HFF-Myc (cell line): ENCODE measurements around the gene GALNT13.
"Not testable (repeated sequence)": the region's sequence is repeated elsewhere in the genome, so short reads cannot be mapped to it uniquely, and the experiment has no call there.

ENCODE experiments used
- DNase-seq: peaks from one replicate; pipeline ENCODE4 v3.0.0-alpha.2; 2011; ENCODE audit warnings: low read depth; ENCODE audit errors: extremely low read depth
- H3K4me3 ChIP-seq: replicated peaks from 2 replicates; pipeline ENCODE4 v1.5.1; 2011; ENCODE audit warnings: low read depth, mild to moderate bottlenecking, control low read depth, low read length
- TF ChIP-seq, protein P1 (sequence below): IDR thresholded peaks from 2 replicates; pipeline ENCODE4 v1.5.1; 2012; ENCODE audit warnings: mild to moderate bottlenecking, low read depth, low read length, control low read depth; ENCODE audit errors: missing control alignments

The GALNT13 gene

DNA sequence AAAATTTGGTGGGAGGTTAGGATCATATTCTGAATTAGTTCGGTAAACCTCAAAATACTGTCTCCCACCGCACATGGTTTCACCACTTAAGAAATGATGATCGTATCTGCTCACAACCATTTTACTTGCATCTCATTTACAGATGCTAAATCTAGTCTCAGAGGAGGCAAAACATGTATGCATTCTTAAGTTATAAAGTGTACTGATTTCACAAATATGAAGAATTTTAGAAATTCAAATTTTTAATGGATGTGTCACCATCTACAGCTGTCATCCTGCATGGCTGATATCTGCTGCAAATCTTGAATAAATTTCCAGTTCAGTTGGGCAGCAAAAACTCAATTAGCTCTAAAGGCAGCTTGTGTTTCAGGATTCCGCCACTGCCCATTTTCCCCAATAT lies 583.4 kb downstream of the GALNT13 start:
- TF ChIP-seq, protein P1, sequence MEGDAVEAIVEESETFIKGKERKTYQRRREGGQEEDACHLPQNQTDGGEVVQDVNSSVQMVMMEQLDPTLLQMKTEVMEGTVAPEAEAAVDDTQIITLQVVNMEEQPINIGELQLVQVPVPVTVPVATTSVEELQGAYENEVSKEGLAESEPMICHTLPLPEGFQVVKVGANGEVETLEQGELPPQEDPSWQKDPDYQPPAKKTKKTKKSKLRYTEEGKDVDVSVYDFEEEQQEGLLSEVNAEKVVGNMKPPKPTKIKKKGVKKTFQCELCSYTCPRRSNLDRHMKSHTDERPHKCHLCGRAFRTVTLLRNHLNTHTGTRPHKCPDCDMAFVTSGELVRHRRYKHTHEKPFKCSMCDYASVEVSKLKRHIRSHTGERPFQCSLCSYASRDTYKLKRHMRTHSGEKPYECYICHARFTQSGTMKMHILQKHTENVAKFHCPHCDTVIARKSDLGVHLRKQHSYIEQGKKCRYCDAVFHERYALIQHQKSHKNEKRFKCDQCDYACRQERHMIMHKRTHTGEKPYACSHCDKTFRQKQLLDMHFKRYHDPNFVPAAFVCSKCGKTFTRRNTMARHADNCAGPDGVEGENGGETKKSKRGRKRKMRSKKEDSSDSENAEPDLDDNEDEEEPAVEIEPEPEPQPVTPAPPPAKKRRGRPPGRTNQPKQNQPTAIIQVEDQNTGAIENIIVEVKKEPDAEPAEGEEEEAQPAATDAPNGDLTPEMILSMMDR, result no peak
- DNase-seq, result no peak
- no peak overlapping the region for H3K4me3 ChIP-seq

DNA sequence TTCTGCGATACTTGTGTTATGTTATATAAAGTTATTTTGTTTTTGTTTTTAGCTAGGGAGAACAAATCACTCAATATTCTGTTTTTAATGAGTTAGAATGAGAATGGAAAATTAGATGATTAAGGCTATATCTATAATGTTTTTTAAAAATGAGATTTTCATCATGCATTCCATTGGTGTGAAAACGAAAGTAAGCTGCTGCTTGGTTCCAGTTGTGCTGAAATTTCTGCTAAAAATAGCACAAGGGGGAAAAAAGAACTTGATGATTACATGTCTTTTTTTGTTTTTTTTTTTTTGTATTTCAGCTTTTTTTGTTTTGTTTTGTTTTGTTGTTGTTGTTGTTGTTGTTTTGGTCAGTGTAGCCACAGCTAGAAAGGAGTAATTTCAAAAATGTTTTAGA lies 584.1 kb downstream of the GALNT13 start:
- TF ChIP-seq, protein P1, result no peak
- no peak overlapping the region for H3K4me3 ChIP-seq
- DNase-seq, result no peak

GRCh38 chr2:154457286-154457685 lies 585.6 kb downstream of the GALNT13 start:
- H3K4me3 ChIP-seq, result no peak overlapping the region
- TF ChIP-seq, protein P1, result no peak
- DNase-seq, result no peak

- no peak for DNase-seq
- TF ChIP-seq, protein P1, result no peak
- H3K4me3 ChIP-seq, result no peak overlapping the region
Observed at GRCh38 chr2:154459286-154459685, 587.6 kb downstream of the GALNT13 start.

GRCh38 chr2:154462634-154463033 lies 590.9 kb downstream of the GALNT13 start:
- no peak for DNase-seq
- TF ChIP-seq, protein P1, result no peak
- no peak overlapping the region for H3K4me3 ChIP-seq

- no peak overlapping the region for H3K4me3 ChIP-seq
- no peak for DNase-seq
- TF ChIP-seq, protein P1, result no peak
Observed at GRCh38 chr2:154466226-154466625, 594.5 kb downstream of the GALNT13 start.

GRCh38 chr2:154470376-154470775 lies 598.7 kb downstream of the GALNT13 start:
- TF ChIP-seq, protein P1, result no peak
- DNase-seq, result no peak
- no peak overlapping the region for H3K4me3 ChIP-seq

GRCh38 chr2:154471492-154471891 lies 599.8 kb downstream of the GALNT13 start:
- not testable (repeated sequence) for H3K4me3 ChIP-seq, DNase-seq
